Hepatocyte (in vitro differentiated cells): ENCODE measurements around the gene GRIK4. TPM values are rescaled to one million over a fixed set of nuclear protein-coding genes. Genes with fewer than 3 reads are reported as not detected.

Source experiments
- DNase-seq: peaks from one replicate; pipeline ENCODE4 v3.0.0-alpha.2; 2016; ENCODE audit warnings: low spot score
- H2AFZ ChIP-seq: fragments of 200-600 bp; sonication (generic); 2 replicates; pipeline ENCODE4 v1.6.0; 2016; ENCODE audit warnings: antibody characterized with exemption, mild to moderate bottlenecking
- H3K27ac ChIP-seq: fragments of 200-600 bp; sonication (generic); 2 replicates; pipeline ENCODE4 v1.5.1; 2016; ENCODE audit warnings: mild to moderate bottlenecking
- H3K27me3 ChIP-seq: fragments of 200-600 bp; sonication (generic); 2 replicates; pipeline ENCODE4 v1.6.1; 2016
- H3K36me3 ChIP-seq: fragments of 200-600 bp; sonication (generic); replicated peaks from 2 replicates; pipeline ENCODE4 v1.5.1; 2016; ENCODE audit warnings: low read depth; ENCODE audit not compliant: insufficient read depth
- H3K4me1 ChIP-seq: fragments of 200-600 bp; sonication (generic); 2 replicates; pipeline ENCODE4 v1.5.1; 2016; ENCODE audit warnings: mild to moderate bottlenecking, moderate library complexity; ENCODE audit not compliant: insufficient read depth
- H3K4me2 ChIP-seq: fragments of 200-600 bp; sonication (generic); 2 replicates; pipeline ENCODE4 v1.6.0; 2016
- H3K4me3 ChIP-seq: fragments of 200-600 bp; sonication (generic); 2 replicates; pipeline ENCODE4 v1.5.1; 2016; ENCODE audit warnings: mild to moderate bottlenecking
- H3K79me2 ChIP-seq: fragments of 200-600 bp; sonication (generic); 2 replicates; pipeline ENCODE4 v1.6.0; 2017; ENCODE audit warnings: mild to moderate bottlenecking
- H3K9me2 ChIP-seq: fragments of 200-600 bp; sonication (generic); replicated peaks from 2 replicates; pipeline ENCODE4 v1.6.0; 2017; ENCODE audit warnings: mild to moderate bottlenecking; ENCODE audit not compliant: insufficient read depth
- H3K9me3 ChIP-seq: fragments of 200-600 bp; sonication (generic); 2 replicates; pipeline ENCODE4 v1.5.1; 2016; ENCODE audit warnings: low read depth, mild to moderate bottlenecking
- H4K20me1 ChIP-seq: fragments of 200-600 bp; sonication (generic); 2 replicates; pipeline ENCODE4 v1.6.0; 2016; ENCODE audit warnings: mild to moderate bottlenecking; ENCODE audit not compliant: insufficient read depth, poor library complexity, severe bottlenecking
- CTCF ChIP-seq: fragments of 200-600 bp; sonication (generic); IDR thresholded peaks from 2 replicates; pipeline ENCODE4 v1.5.1; 2016; ENCODE audit warnings: antibody characterized with exemption, mild to moderate bottlenecking; ENCODE audit not compliant: poor library complexity
- EZH2 ChIP-seq: fragments of 200-600 bp; sonication (generic); IDR thresholded peaks from 2 replicates; pipeline ENCODE4 v1.6.1; 2016; ENCODE audit warnings: antibody characterized with exemption, mild to moderate bottlenecking, borderline replicate concordance
- EZH2phosphoT487 ChIP-seq: fragments of 200-600 bp; sonication (generic); IDR thresholded peaks from one replicate; pipeline ENCODE4 v1.6.1; 2018; ENCODE audit warnings: antibody characterized with exemption, mild to moderate bottlenecking, low read depth, moderate library complexity; ENCODE audit not compliant: unreplicated experiment, severe bottlenecking
- WGBS: methylation state at CpG from one replicate; pipeline ENCODE4 v1.1.6; 2016; ENCODE audit warnings: low lambda C conversion rate; ENCODE audit errors: missing lambda C conversion rate; 5-methylcytosine and 5-hydroxymethylcytosine counted together
- polyA plus RNA-seq: library from polyadenylated mRNA; unstranded; fragments of >200 nt; fragmentation: Nextera tagmentation; extraction: Ambion mirVana; gene quantifications from 2 replicates; pipeline ENCODE4 v1.2.1, GENCODE V29; 2016
- total RNA-seq: library from RNA; depleted of rRNA; stranded (reverse); fragments of >200 nt; gene quantifications from 2 replicates; pipeline ENCODE4 v1.2.3, GENCODE V29; 2014

The GRIK4 gene
- total and polyA plus RNA-seq, 2 experiments from 2014 or later, result 1.5 to 2.3 TPM

GRCh38 chr11:120956710-120957495 lies 445.4 kb downstream of the GRIK4 start:
- Histone ChIP-seq H3K4me1 (peaks cover 3% of the 10 kb centered on the region), H3K9me2 (no peaks in the 10 kb centered on the region), H3K36me3 (no peaks in the 10 kb centered on the region), H3K27me3 (no peaks in the 10 kb centered on the region), H3K27ac (no peak overlapping the region), H3K4me3 (no peak overlapping the region), H4K20me1 (no peaks in the 10 kb centered on the region), H3K9me3 (no peaks in the 10 kb centered on the region), H3K79me2 (no peaks in the 10 kb centered on the region), H2AFZ (no peak overlapping the region), H3K4me2 (no peak overlapping the region)
- no peak for DNase-seq
- TF ChIP-seq EZH2, result no peak
- no peak for TF ChIP-seq CTCF
- TF ChIP-seq EZH2phosphoT487, result no peak
- WGBS, result 81% methylated on average over 16 of the region's 16 CpGs

DNA sequence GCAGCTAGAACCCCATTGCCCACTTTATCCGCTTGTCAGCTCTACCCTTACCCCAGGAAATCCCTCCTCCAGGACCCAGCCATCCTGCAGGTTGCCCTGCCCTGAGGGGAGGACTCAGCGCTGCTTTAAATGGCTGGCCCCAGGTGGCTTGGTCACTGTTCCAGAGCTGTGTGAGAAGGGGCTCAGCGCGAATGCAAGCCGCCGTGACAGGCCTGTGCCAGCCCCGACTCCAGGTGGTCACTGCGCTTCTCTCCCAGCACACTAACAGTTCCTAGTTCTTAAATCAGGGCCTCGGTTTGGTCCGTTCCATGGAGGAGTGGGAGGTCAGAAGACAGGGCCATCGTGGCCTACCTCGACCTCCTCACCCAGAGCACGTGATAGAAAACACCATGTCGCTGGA lies 446.6 kb downstream of the GRIK4 start:
- TF ChIP-seq EZH2phosphoT487 (no peak), CTCF (no peak), EZH2 (no peak)
- DNase-seq, result no peak
- Histone ChIP-seq H4K20me1 (no peaks in the 10 kb centered on the region), H3K4me3 (no peak overlapping the region), H2AFZ (no peak overlapping the region), H3K4me1 (no peaks in the 10 kb centered on the region), H3K79me2 (no peaks in the 10 kb centered on the region), H3K9me2 (no peaks in the 10 kb centered on the region), H3K9me3 (no peaks in the 10 kb centered on the region), H3K4me2 (no peak overlapping the region), H3K27me3 (no peaks in the 10 kb centered on the region), H3K27ac (no peak overlapping the region), H3K36me3 (no peaks in the 10 kb centered on the region)
- WGBS, result 95% methylated on average over 14 of the region's 14 CpGs

DNA sequence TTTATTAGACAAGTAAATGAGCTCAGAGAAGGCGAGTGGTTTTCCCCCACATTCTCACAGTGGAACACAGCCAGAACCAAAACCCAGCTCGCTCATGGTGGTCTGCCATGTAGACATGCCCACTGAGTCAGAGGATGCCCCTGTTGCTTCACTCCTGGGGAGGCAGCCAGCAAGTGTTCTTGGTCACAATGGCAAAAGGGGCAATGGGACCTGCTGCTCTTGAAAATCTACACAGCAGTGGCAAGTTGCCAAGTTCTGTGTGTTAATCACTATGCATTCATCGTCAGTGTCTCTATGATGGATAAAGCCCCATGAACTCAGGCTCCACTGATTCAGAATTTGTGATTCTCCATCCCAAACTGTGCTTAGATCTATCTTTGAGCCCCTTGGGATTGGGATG lies 447.6 kb downstream of the GRIK4 start:
- Histone ChIP-seq H3K4me2 (no peak overlapping the region), H3K27me3 (no peaks in the 10 kb centered on the region), H2AFZ (no peak overlapping the region), H3K9me2 (no peaks in the 10 kb centered on the region), H3K4me1 (no peaks in the 10 kb centered on the region), H3K9me3 (no peaks in the 10 kb centered on the region), H3K4me3 (no peak overlapping the region), H3K79me2 (no peaks in the 10 kb centered on the region), H3K27ac (no peak overlapping the region), H4K20me1 (no peaks in the 10 kb centered on the region), H3K36me3 (no peaks in the 10 kb centered on the region)
- 84% methylated on average over 3 of the region's 3 CpGs for WGBS
- no peak for TF ChIP-seq CTCF
- TF ChIP-seq EZH2phosphoT487, result no peak
- TF ChIP-seq EZH2, result no peak
- no peak for DNase-seq
